GM19351 (cell line): ENCODE results near the gene IMMP2L.

Experiments used
- ATAC-seq: cut with Tn5 transposase; IDR thresholded peaks from one replicate; pipeline ENCODE4 v1.9.1; 2021; ENCODE audit warnings: mild to moderate bottlenecking, moderate library complexity; ENCODE audit not compliant: unreplicated experiment

The IMMP2L gene

DNA sequence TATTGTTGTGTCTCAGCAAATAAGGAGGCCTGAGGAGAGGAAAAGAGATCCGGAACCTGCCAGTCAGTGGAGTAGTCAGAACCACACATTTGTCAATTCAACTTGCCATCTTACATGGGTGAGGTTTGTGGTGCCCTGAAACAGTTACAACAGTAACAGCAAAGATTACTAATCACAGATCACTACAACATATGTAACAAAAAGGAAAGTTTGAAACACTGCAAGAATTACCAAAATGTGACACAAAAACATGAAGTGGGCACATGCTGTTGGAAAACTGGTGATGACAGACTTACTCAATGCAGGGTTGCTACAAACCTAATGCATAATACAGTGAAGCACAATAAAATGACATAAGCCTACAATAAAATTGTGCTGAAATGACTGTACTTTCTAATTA is 382.0 kb downstream of the IMMP2L start:
- ATAC-seq: no peak

- ATAC-seq: no peak
These were observed 386.3 kb downstream of the IMMP2L start for GRCh38 chr7:111175908-111176441.

- no peak for ATAC-seq
These were observed 387.8 kb downstream of the IMMP2L start for GRCh38 chr7:111174510-111174909.

DNA sequence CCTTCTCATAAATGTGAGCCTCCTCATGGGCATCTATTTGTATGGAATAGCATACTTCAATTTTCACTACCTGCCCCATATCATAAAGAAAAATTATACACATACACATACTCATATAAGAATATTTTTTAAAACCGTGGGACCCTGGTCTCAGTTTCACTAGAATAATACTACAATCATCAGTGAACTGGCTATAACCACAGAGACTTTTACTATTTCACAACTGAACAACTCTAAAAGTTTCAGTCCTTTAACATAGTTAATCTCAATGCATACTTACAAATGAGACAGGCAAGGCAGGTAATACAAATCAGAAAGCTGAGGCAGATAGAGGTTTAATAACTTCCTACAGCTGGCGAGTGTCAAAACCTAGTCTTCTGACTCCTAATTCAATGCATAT is 388.3 kb downstream of the IMMP2L start:
- ATAC-seq: peak; percentile 53

- ATAC-seq: no peak
These were observed 388.8 kb downstream of the IMMP2L start for GRCh38 chr7:111173528-111173927.

DNA sequence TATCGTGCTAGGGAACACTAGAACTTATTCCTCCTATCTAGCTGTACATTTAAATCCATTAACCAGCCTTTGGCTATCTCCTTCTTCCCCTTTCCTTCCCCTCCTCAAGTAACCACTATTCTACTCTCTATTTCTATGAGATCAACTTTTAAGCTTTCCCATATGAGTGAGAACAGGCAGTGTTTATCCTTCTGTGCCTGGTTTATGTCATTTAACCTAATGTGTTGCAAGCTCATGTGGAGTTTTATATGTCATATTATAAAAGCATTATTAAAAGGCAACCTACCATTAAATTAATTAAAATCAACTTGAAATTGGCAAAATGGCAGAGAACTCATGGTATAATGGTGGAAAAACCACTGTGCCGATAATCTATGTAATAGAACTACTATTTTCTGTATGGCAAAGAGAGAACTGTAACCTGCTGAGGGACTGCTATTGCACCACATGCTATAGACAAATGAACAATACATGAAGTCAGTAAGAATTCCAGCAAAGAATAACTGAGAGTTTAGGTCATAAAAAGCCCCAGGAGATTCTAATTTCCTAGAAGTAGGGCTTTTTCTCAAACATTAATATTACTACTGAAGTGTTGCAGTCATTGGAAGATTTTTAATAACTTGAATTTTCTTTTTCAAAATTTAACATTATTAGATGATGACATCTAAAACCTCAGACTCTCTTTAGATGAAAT is 389.6 kb downstream of the IMMP2L start:
- ATAC-seq: no peak

DNA sequence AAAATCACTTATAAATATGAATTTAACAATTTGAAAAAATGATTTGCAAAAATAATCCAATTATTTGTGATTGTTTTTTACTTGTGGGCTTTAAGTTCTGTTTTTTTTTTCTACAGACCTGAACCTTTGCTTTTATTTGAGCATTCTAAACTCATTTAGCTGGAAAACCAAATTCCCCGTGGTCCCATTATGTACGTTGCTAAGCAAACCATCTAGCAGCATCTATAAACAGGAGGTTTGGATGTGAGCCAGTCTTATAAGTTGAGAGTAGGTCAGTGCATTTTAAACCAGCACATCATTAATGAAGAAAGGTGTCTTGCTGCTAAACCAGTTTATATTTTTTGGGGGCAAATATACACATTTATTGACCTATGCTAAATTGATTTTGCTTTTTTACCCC is 394.1 kb downstream of the IMMP2L start:
- ATAC-seq: no peak

- no peak for ATAC-seq
These were observed 397.9 kb downstream of the IMMP2L start for GRCh38 chr7:111164442-111164841.

DNA sequence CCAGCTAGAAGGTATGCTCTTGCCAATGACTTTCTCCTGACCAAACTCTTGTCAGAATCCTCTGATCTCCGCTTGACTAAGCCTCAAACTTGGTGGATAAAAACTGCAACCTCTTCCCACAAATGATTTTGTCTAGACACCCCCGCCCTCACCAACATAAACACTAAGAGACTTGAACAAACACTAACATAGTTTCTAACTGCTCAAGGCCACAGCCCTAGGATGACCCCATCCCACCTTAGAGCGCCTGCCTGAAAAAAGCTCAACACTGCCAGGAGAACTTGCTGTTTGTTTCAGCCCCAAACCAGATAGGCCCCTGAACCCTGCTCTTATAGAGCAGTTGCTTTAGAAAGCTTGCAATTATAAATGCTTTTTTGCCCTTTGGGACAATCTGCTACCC is 399.6 kb downstream of the IMMP2L start:
- no peak for ATAC-seq

DNA sequence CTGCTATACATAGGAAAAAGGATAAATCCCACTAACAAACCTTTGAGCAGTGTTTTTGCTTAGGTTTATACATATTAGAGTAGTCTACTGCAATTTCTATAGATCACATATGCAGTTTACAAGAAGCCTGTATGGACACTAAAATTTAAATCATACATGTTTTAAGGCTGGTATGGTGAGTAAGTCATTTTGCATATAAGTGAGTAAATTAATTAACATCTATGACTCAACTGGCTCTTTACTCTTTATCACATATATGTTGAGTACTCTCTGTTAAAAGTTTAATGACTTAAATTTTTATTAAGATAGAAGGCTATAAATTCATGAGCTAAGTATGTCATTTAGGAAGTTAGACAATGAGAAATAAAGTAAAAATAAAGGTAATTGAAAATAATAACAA is 402.0 kb downstream of the IMMP2L start:
- ATAC-seq: no peak

- ATAC-seq: no peak
These were observed 402.9 kb downstream of the IMMP2L start for GRCh38 chr7:111159426-111159825.

DNA sequence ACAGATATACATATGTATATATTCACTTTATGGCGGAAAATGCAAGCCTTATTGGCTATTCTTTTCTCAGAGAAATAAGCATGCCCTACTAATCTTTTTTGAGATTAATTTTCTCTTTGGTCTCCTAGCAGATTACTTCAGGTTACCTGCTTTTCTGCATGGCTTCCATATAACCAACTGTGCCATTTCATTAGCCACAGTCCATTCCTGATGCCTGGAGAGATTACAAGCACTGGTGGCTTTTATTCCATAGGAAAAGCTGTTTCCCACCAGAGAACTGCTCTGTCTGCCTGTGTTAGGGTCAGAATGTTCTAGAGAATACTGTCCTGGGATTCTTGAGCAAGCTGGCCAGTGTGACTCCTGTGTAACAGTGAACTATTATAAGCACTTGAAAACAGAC is 411.6 kb downstream of the IMMP2L start:
- ATAC-seq: no peak

- ATAC-seq: no peak
These were observed 414.4 kb downstream of the IMMP2L start for GRCh38 chr7:111147708-111148533.

DNA sequence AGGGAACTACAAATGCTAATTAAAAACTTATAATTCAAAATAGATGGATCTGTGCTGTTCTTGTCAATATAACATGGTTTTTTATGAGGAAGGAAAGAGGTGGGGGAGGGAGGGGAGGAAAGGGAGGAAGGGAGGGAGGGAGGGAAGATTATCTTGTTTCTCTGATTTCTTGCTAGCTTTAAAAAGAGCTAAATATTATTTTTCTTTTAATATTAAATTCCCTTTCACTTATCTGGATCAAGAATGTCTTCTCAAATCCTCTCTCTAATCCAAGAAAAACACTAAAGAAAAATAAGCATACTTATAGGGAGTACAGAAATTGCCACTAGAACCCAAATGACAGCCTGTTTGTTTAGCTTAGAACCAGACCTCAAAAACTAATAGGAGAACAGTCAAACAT is 416.2 kb downstream of the IMMP2L start:
- ATAC-seq: no peak

DNA sequence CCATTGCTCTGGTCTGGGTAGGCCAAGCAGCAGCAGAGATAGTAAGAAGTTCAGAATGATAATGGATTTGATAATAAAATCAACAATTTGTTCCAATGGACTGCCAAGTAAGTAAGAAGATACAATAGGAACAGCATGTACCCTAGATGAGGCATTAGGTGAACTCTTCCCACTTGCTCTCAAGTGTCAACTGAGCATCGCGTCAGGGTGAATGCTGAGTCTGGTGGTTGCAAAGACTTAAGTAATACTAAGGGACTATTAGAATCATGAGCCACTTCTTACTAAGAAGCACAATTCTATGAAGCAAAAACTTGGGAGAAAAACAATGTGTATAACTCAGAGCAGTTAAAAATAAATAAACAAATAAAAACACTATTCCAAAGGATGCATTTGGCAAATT is 416.8 kb downstream of the IMMP2L start:
- no peak for ATAC-seq

DNA sequence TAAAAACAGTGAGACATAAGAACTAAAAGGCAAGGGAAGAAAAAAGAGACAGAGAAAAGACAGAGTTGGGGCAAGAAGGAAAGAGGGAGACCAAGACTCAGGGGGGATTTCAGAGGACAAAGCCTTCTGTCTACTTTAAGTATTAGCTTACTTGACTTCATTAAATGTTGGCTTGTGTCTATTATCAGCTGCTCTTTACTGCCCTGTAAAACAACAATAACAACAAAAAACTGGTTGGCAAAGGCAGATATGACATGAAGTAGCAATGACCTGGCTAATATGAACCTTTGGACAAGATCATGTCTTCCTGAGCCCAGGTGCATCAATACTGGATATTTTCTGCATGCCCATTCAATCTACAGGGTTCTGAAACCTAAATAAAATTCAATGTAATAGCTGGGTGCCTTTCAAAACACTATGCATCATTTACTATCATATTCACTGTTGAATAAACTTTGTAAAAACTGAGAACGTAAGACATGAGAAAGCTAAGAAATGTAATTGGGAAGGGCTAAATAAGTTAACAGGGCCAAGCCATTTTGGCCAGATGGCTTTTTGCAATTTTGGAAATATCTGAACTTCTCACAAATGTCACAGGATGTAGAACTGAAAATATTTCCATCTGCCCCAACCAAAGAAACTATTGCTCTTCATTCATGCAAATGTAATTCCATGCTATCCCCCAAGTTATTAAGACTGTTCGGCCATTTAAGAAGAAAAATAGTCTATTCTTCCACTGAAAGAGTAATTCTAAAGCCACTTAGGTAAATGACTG is 422.0 kb downstream of the IMMP2L start:
- no peak for ATAC-seq

- ATAC-seq: no peak
These were observed 423.7 kb downstream of the IMMP2L start for GRCh38 chr7:111138586-111138985.

GRCh38 chr7:111138193-111138569 is 424.1 kb downstream of the IMMP2L start:
- ATAC-seq: peak; percentile 96

DNA sequence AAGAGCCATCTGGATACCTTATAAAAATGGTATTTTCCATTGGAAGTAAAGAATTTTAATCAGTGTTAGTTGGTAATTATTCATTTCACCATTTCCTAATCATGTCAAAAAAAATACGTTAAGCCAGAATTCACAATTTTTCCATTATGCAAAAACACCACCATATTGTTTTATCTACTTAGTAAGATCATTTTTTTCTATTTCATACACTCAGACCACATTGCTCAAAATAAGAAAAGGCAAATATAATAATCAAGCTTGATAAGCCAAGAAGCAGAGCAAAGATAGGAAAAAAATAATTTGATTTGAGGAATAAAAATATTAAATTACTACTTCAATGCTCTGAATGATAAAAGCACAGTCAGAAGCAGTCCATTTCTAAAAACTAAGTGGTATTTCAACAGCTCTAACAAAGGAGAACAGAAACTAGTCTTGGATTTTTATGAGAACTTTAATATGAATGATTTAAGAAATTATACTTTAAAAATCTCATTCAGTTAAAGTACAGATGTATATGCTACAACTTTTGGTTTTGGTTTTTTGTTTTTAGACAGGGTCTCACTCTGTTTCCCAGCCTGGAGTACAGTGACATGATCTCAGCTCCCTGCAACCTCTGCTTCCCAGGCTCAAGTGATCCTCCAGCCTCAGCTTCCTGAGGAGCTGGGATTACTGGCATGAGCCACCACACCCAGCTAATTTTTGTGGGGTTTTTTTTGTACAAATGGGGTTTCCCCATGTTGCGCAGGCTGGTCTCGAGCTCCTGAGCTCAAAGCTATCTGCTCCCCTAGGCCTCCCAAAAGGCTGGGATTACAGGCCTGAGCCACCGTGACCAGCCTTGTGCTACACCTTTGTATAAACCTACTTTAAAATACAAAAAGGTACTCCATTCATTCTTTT is 424.7 kb downstream of the IMMP2L start:
- ATAC-seq: peak; percentile 74

GRCh38 chr7:111132833-111133232 is 429.5 kb downstream of the IMMP2L start:
- no peak for ATAC-seq
